Measurements from ENCODE around the gene PANX3. TPM values are rescaled to one million over a fixed set of nuclear protein-coding genes. Genes with fewer than 3 reads are reported as not detected.

The PANX3 gene
- total and polyA plus RNA-seq, 4 donors: not detected

GRCh38 chr11:124582565-124582964 is 28.7 kb upstream of the PANX3 start:
- H3K4me1 ChIP-seq (ENCODE audit: control insufficient read depth in 4 of 4, insufficient read depth in 4 of 4, low read length in 3 of 4): no peaks in the 10 kb centered on the region
- H3K27me3 ChIP-seq (ENCODE audit: control insufficient read depth in 4 of 4, insufficient read depth in 4 of 4, low read length in 3 of 4): no peaks in the 10 kb centered on the region
- no peaks in the 10 kb centered on the region for H3K36me3 ChIP-seq (ENCODE audit: control insufficient read depth in 4 of 4, insufficient read depth in 3 of 4, low read depth in 1 of 4, low read length in 3 of 4)
- no peaks in the 10 kb centered on the region for H3K9me3 ChIP-seq (ENCODE audit: control insufficient read depth in 4 of 4, low read length in 3 of 4)
- 83% methylated on average over 2 of the region's 2 CpGs for WGBS
- H3K27ac ChIP-seq (ENCODE audit: low read depth in 1 of 2, low read length in 2 of 2): no peak overlapping the region
- no peak overlapping the region for H3K9ac ChIP-seq (ENCODE audit: low read depth in 1 of 2, low read length in 2 of 2)
- DNase-seq (ENCODE audit: low spot score): no peak
- H3K4me3 ChIP-seq (ENCODE audit: low read depth in 1 of 3, low read length in 3 of 3): no peak overlapping the region
- no peak for TF ChIP-seq EGR1 (IDR thresholded peaks at IDR 0.05; ENCODE audit: low read depth in 2 of 2)
- TF ChIP-seq RXRA (IDR thresholded peaks at IDR 0.05): no peak
- no peak for TF ChIP-seq GABPA (IDR thresholded peaks at IDR 0.05 in 1 of 2, conservative IDR thresholded peaks at IDR 0.05 in 1 of 2)
- TF ChIP-seq FOXA1 (IDR thresholded peaks at IDR 0.05): no peak
- TF ChIP-seq CTCF (IDR thresholded peaks at IDR 0.05; ENCODE audit: low read depth, low read length, missing input control): no peak
- no peak for TF ChIP-seq FOXA2 (IDR thresholded peaks at IDR 0.05)
- no peak for TF ChIP-seq ZBTB33 (IDR thresholded peaks at IDR 0.05)
- no peak for TF ChIP-seq NR2F2 (IDR thresholded peaks at IDR 0.05)
- TF ChIP-seq HNF4A (conservative IDR thresholded peaks at IDR 0.05): no peak
- no peak for TF ChIP-seq JUND (IDR thresholded peaks at IDR 0.05)
- no peak for TF ChIP-seq RAD21 (IDR thresholded peaks at IDR 0.05)
- TF ChIP-seq HNF4G (IDR thresholded peaks at IDR 0.05): no peak
- no peak for TF ChIP-seq ATF3 (IDR thresholded peaks at IDR 0.05)
- TF ChIP-seq SP1 (IDR thresholded peaks at IDR 0.05): no peak
- TF ChIP-seq REST (IDR thresholded peaks at IDR 0.05): no peak

- TF ChIP-seq HNF4A (conservative IDR thresholded peaks at IDR 0.05) (no peak), TAF1 (conservative IDR thresholded peaks at IDR 0.05) (no peak), FOXA1 (IDR thresholded peaks at IDR 0.05) (no peak), GABPA (IDR thresholded peaks at IDR 0.05 in 1 of 2, conservative IDR thresholded peaks at IDR 0.05 in 1 of 2) (no peak), FOXA2 (IDR thresholded peaks at IDR 0.05) (no peak), RXRA (IDR thresholded peaks at IDR 0.05) (no peak), JUND (IDR thresholded peaks at IDR 0.05) (no peak)
- DNase-seq (ENCODE audit: low spot score): no peak
- Histone ChIP-seq H3K4me3 (ENCODE audit: low read depth in 1 of 3, low read length in 3 of 3) (no peak overlapping the region), H3K9ac (ENCODE audit: low read depth in 1 of 2, low read length in 2 of 2) (no peak overlapping the region), H3K4me1 (ENCODE audit: control insufficient read depth in 4 of 4, insufficient read depth in 4 of 4, low read length in 3 of 4) (no peaks in the 10 kb centered on the region), H3K36me3 (ENCODE audit: control insufficient read depth in 4 of 4, insufficient read depth in 3 of 4, low read depth in 1 of 4, low read length in 3 of 4) (no peaks in the 10 kb centered on the region), H3K27me3 (ENCODE audit: control insufficient read depth in 4 of 4, insufficient read depth in 4 of 4, low read length in 3 of 4) (no peaks in the 10 kb centered on the region), H3K27ac (ENCODE audit: low read depth in 1 of 2, low read length in 2 of 2) (no peak overlapping the region), H3K9me3 (ENCODE audit: control insufficient read depth in 4 of 4, low read length in 3 of 4) (no peaks in the 10 kb centered on the region)
- 57% methylated on average over 8 of the region's 8 CpGs for WGBS
Observed at GRCh38 chr11:124583781-124584180, 27.4 kb upstream of the PANX3 start.

All from liver (tissue), 9 donors.